ENCODE measurements around the gene FIZ1.

FIZ1 gene

DNA sequence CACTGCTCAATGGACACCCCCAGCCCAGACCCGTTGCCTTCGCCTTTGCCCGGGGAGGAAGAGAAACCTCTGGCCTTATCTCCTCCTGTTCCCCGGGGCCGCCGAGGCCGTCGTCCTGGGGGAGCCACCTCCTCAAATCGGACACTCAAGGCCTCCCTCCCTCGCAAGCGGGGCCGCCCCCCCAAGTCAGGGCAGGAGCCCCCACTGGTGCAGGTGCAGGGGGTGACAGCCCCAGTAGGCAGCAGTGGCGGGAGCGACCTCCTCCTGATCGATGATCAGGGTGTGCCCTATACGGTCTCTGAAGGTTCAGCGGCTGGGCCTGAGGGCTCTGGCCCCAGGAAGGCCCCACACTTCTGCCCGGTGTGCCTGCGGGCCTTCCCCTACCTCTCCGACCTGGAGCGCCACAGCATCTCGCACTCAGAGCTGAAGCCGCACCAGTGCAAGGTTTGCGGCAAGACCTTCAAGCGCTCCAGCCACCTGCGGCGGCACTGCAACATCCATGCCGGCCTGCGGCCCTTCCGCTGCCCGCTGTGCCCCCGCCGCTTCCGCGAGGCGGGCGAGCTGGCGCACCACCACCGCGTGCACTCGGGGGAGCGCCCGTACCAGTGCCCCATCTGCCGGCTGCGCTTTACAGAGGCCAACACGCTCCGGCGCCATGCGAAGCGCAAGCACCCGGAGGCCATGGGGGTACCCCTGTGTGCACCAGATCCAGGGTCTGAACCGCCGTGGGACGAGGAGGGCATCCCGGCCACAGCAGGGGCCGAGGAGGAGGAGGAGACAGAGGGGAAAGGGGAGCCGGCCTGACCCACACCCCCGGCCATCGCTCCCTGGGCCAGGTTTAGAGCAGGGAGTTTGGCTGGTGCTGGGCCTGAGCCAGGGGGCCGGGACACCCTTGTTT lies 3.0 kb upstream of the FIZ1 start:
- ATAC-seq, result no peak
- TF ChIP-seq ZFP30 (CRISPR knock-in tag; IDR thresholded peaks at IDR 0.05), result no peak

DNA sequence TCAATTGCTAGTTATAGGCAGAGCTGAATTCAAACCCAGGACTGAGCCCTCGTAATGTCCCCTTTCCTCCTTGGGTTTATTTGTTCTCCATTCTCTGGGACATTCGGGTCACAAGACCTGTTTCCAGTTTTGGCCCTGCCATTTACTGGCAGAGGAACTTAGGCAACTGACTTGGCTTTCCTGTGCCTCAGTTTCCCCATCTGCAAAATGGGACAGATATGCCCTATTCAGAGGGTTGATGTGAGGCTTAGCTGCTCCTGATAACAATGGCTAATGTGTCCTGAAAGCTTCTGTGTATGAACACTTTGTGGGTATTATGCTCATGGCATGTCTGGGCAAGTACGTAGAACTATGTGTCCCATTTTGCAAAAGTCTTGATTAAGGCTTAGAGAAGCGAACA lies 1.8 kb upstream of the FIZ1 start:
- TF ChIP-seq BACH2 (CRISPR knock-in tag; IDR thresholded peaks at IDR 0.05; ENCODE audit: borderline replicate concordance) (no peak), SNAI2 (CRISPR knock-in tag; IDR thresholded peaks at IDR 0.05) (no peak), CSDC2 (CRISPR knock-in tag; IDR thresholded peaks at IDR 0.05) (no peak), TOX (CRISPR knock-in tag; IDR thresholded peaks at IDR 0.05; ENCODE audit: borderline replicate concordance) (no peak)
- TF ChIP-seq, protein P1, sequence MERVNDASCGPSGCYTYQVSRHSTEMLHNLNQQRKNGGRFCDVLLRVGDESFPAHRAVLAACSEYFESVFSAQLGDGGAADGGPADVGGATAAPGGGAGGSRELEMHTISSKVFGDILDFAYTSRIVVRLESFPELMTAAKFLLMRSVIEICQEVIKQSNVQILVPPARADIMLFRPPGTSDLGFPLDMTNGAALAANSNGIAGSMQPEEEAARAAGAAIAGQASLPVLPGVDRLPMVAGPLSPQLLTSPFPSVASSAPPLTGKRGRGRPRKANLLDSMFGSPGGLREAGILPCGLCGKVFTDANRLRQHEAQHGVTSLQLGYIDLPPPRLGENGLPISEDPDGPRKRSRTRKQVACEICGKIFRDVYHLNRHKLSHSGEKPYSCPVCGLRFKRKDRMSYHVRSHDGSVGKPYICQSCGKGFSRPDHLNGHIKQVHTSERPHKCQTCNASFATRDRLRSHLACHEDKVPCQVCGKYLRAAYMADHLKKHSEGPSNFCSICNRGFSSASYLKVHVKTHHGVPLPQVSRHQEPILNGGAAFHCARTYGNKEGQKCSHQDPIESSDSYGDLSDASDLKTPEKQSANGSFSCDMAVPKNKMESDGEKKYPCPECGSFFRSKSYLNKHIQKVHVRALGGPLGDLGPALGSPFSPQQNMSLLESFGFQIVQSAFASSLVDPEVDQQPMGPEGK (CRISPR knock-in tag; IDR thresholded peaks at IDR 0.05; ENCODE audit: borderline replicate concordance), result no peak
- ATAC-seq, result no peak

DNA sequence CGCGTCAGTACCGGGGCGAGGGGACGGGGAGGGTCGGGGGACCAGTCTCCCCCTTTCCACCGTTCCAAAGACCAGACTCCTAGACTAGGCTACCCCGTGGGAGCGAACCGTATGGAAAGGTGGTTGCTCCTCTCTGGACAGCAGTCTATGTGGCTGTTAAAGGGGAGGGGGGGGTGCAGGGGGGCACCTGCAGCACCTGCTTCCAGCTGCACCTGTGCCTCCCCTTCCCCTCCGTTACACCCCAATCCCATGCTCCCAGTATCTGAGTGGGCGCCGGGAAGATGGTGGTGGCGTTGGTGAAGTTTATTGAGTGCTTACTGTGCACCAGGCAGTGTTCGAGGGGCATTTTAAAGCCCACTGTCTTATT lies 1.3 kb upstream of the FIZ1 start:
- TF ChIP-seq ZNF8 (CRISPR knock-in tag; IDR thresholded peaks at IDR 0.05), result no peak
- TF ChIP-seq, protein P2, sequence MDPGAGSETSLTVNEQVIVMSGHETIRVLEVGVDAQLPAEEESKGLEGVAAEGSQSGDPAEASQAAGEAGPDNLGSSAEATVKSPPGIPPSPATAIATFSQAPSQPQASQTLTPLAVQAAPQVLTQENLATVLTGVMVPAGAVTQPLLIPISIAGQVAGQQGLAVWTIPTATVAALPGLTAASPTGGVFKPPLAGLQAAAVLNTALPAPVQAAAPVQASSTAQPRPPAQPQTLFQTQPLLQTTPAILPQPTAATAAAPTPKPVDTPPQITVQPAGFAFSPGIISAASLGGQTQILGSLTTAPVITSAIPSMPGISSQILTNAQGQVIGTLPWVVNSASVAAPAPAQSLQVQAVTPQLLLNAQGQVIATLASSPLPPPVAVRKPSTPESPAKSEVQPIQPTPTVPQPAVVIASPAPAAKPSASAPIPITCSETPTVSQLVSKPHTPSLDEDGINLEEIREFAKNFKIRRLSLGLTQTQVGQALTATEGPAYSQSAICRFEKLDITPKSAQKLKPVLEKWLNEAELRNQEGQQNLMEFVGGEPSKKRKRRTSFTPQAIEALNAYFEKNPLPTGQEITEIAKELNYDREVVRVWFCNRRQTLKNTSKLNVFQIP (CRISPR knock-in tag; IDR thresholded peaks at IDR 0.05; ENCODE audit: borderline replicate concordance, low read depth), result no peak
- TF ChIP-seq, protein P3, sequence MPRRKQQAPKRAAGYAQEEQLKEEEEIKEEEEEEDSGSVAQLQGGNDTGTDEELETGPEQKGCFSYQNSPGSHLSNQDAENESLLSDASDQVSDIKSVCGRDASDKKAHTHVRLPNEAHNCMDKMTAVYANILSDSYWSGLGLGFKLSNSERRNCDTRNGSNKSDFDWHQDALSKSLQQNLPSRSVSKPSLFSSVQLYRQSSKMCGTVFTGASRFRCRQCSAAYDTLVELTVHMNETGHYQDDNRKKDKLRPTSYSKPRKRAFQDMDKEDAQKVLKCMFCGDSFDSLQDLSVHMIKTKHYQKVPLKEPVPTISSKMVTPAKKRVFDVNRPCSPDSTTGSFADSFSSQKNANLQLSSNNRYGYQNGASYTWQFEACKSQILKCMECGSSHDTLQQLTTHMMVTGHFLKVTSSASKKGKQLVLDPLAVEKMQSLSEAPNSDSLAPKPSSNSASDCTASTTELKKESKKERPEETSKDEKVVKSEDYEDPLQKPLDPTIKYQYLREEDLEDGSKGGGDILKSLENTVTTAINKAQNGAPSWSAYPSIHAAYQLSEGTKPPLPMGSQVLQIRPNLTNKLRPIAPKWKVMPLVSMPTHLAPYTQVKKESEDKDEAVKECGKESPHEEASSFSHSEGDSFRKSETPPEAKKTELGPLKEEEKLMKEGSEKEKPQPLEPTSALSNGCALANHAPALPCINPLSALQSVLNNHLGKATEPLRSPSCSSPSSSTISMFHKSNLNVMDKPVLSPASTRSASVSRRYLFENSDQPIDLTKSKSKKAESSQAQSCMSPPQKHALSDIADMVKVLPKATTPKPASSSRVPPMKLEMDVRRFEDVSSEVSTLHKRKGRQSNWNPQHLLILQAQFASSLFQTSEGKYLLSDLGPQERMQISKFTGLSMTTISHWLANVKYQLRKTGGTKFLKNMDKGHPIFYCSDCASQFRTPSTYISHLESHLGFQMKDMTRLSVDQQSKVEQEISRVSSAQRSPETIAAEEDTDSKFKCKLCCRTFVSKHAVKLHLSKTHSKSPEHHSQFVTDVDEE (CRISPR knock-in tag; IDR thresholded peaks at IDR 0.05), result no peak
- no peak for TF ChIP-seq ZFP30 (CRISPR knock-in tag; IDR thresholded peaks at IDR 0.05)
- TF ChIP-seq OSR1 (CRISPR knock-in tag; IDR thresholded peaks at IDR 0.05), result no peak
- TF ChIP-seq BACH2 (CRISPR knock-in tag; IDR thresholded peaks at IDR 0.05; ENCODE audit: borderline replicate concordance), result no peak
- TF ChIP-seq ARNTL (CRISPR knock-in tag; IDR thresholded peaks at IDR 0.05; ENCODE audit: borderline replicate concordance, low read depth), result no peak
- TF ChIP-seq CSDC2 (CRISPR knock-in tag; IDR thresholded peaks at IDR 0.05), result no peak
- TF ChIP-seq TOX (CRISPR knock-in tag; IDR thresholded peaks at IDR 0.05; ENCODE audit: borderline replicate concordance), result no peak
- TF ChIP-seq ESRRG (CRISPR knock-in tag; IDR thresholded peaks at IDR 0.05), result no peak
- TF ChIP-seq TCF4 (CRISPR knock-in tag; IDR thresholded peaks at IDR 0.05; ENCODE audit: borderline replicate concordance), result no peak
- TF ChIP-seq GLIS3 (CRISPR knock-in tag; IDR thresholded peaks at IDR 0.05), result no peak
- no peak for TF ChIP-seq ZNF70 (CRISPR knock-in tag; IDR thresholded peaks at IDR 0.05)
- TF ChIP-seq SNAI2 (CRISPR knock-in tag; IDR thresholded peaks at IDR 0.05), result no peak
- TF ChIP-seq, protein P1 (CRISPR knock-in tag; IDR thresholded peaks at IDR 0.05; ENCODE audit: borderline replicate concordance), result no peak
- ATAC-seq, result no peak

DNA sequence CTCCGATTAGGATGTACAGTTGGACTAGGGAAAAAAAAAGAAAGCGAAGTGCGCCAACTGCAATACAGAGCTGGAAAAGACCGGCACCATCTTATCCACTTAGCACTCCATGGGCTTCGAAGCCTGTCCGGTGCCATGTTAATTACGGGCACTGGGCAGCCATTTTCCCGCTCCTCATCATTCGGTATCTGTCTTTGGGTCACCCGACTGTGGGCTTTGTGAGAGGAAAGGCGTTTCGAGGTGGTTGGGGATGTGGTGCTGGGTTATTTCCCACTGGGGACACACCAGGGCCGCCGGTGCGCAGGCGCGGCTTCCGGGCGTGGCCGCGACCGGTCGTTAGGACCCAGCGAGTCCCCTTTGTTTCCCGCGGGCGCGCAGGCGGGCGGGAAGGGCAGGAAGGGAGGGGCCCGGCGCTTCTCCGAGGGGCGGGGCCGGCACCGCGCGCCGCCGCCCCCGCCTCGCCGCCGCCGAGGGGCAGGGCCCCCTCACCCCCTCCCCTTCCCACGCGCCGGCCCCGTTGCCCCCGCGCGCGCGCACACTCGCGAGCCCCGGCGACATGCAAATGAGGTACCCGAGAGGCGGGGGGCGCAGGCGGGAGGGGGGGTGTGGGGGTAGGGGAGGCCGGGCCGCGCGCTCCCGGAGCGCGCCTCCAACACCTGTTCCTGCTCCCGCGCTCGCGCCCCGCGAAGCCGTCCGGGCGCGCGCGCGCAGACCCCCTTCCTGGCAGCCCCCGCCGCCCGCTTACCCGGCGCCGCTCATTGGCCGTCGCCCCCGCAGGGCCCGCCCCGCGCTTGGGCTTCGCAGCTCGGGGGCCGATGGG lies 735 bp upstream of the FIZ1 start, which contains the start of gene ZNF524:
Gene ZNF524, plus strand, starts transcription at position 447 of the 820 bp plus-strand sequence. CDS start 1,825 bp downstream, outside the sequence.
- peak; percentile 74 for ATAC-seq
- TF ChIP-seq, protein P3 (CRISPR knock-in tag; IDR thresholded peaks at IDR 0.05), result peak; percentile 47; the same call in 1 of the 2 replicates
- TF ChIP-seq PPARA (CRISPR knock-in tag; IDR thresholded peaks at IDR 0.05; ENCODE audit: borderline replicate concordance), result no peak
- TF ChIP-seq ISL1 (CRISPR knock-in tag; IDR thresholded peaks at IDR 0.05), result no peak
- TF ChIP-seq SNAI2 (CRISPR knock-in tag; IDR thresholded peaks at IDR 0.05), result peak; percentile 13; the same call in 1 of the 2 replicates
- TF ChIP-seq GLIS3 (CRISPR knock-in tag; IDR thresholded peaks at IDR 0.05), result peak; percentile 48; the same call in 1 of the 2 replicates

Measured in SK-N-SH treated with all-trans-retinoic acid at 6 μM for 48 hours (cell line).